CD14-positive monocyte (primary cell): ENCODE measurements around the gene PDCD11. TPM values are rescaled to one million over a fixed set of nuclear protein-coding genes. Genes with fewer than 3 reads are reported as not detected.
A peak's percentile ranks its signal among the peaks of the same experiment; 100 is the strongest.

Experiments used
- DNase-seq, 3 donors: peaks; one replicate each; pipeline ENCODE4 v3.0.0-alpha.2; 2011 to 2022
- H2AFZ ChIP-seq: 2 replicates; pipeline ENCODE4 v1.6.0; 2012; ENCODE audit warnings: mild to moderate bottlenecking, low read depth, low read length, inconsistent platforms; ENCODE audit not compliant: insufficient read depth, poor library complexity, severe bottlenecking
- H3K27ac ChIP-seq, 2 donors: 1 replicate in 1 of 2; 2 replicates in 1 of 2; pipeline ENCODE4 v1.5.1; 2012 to 2013; ENCODE audit warnings: low read length in 2 of 2, control low read depth in 1 of 2, inconsistent platforms in 1 of 2, low read depth in 1 of 2, mild to moderate bottlenecking in 1 of 2
- H3K27me3 ChIP-seq, 2 donors: one replicate each; pipeline versions ENCODE4 v1.6.0 to v1.6.1; 2011 to 2013; ENCODE audit warnings: low read length in 2 of 2; ENCODE audit not compliant: control insufficient read depth in 2 of 2, insufficient read depth in 2 of 2
- H3K36me3 ChIP-seq, 2 donors: replicated peaks in 1 of 2; 1 replicate in 1 of 2; 2 replicates in 1 of 2; pipeline versions ENCODE4 v1.5.1 to v1.6.1; 2012 to 2013; ENCODE audit warnings: low read length in 2 of 2, control low read depth in 1 of 2, inconsistent platforms in 1 of 2, mild to moderate bottlenecking in 1 of 2; ENCODE audit not compliant: insufficient read depth in 2 of 2, control insufficient read depth in 1 of 2
- H3K4me1 ChIP-seq, 2 donors: 1 replicate in 1 of 2; 2 replicates in 1 of 2; pipeline versions ENCODE4 v1.5.1 to v1.6.1; 2012 to 2013; ENCODE audit warnings: low read length in 2 of 2, control low read depth in 1 of 2, inconsistent platforms in 1 of 2, mild to moderate bottlenecking in 1 of 2, moderate library complexity in 1 of 2; ENCODE audit not compliant: insufficient read depth in 2 of 2, control insufficient read depth in 1 of 2
- H3K4me2 ChIP-seq: replicated peaks from 2 replicates; pipeline ENCODE3; 2012; ENCODE audit warnings: low read length, moderate library complexity, mild to moderate bottlenecking; ENCODE audit not compliant: poor library complexity, severe bottlenecking; ENCODE audit errors: extremely low read depth
- H3K4me3 ChIP-seq, 3 experiments: fragments of 200-600 bp in 1 of 3; sonication (generic) in 1 of 3; replicated peaks in 1 of 3; 1 replicate in 2 of 3; 2 replicates in 1 of 3; pipeline ENCODE4 v1.5.1; 2011 to 2013; ENCODE audit warnings: low read length in 3 of 3, mild to moderate bottlenecking in 3 of 3, control low read depth in 2 of 3, low read depth in 2 of 3, inconsistent platforms in 1 of 3, moderate library complexity in 1 of 3
- H3K79me2 ChIP-seq: 2 replicates; pipeline ENCODE4 v1.6.0; 2012; ENCODE audit warnings: mild to moderate bottlenecking, control low read depth, inconsistent platforms, low read length, moderate library complexity; ENCODE audit not compliant: insufficient read depth
- H3K9ac ChIP-seq: 2 replicates; pipeline ENCODE4 v1.6.0; 2017; ENCODE audit warnings: low read length, mild to moderate bottlenecking; ENCODE audit not compliant: insufficient read depth, poor library complexity, severe bottlenecking
- H3K9me3 ChIP-seq, 2 donors: replicated peaks in 1 of 2; 1 replicate in 1 of 2; 2 replicates in 1 of 2; pipeline versions ENCODE4 v1.5.1 to v1.6.1; 2012 to 2013; ENCODE audit warnings: low read length in 2 of 2, control low read depth in 1 of 2; ENCODE audit not compliant: control insufficient read depth in 1 of 2, insufficient read depth in 1 of 2
- H4K20me1 ChIP-seq: 2 replicates; pipeline ENCODE4 v1.6.0; 2012; ENCODE audit warnings: mild to moderate bottlenecking, low read length, control low read depth, moderate library complexity; ENCODE audit not compliant: insufficient read depth
- H3K27ac Mint-ChIP-seq, 7 donors: one replicate each; pipeline ENCODE4 v1.8.0; 2020; ENCODE audit warnings: mild to moderate bottlenecking in 7 of 7, mixed read lengths in 7 of 7, moderate library complexity in 6 of 7, inconsistent platforms in 2 of 7
- H3K27me3 Mint-ChIP-seq, 3 donors: one replicate each; pipeline ENCODE4 v1.8.0; 2021 to 2022; ENCODE audit warnings: low read depth in 3 of 3, mild to moderate bottlenecking in 3 of 3, mixed read lengths in 3 of 3, moderate library complexity in 3 of 3, inconsistent platforms in 1 of 3
- H3K36me3 Mint-ChIP-seq, 2 donors: one replicate each; pipeline ENCODE4 v1.8.0; 2020; ENCODE audit warnings: mixed read lengths in 2 of 2, inconsistent platforms in 1 of 2, mild to moderate bottlenecking in 1 of 2
- H3K4me1 Mint-ChIP-seq: one replicate; pipeline ENCODE4 v1.8.0; 2020; ENCODE audit warnings: mild to moderate bottlenecking, mixed read lengths
- H3K4me3 Mint-ChIP-seq, 2 donors: one replicate each; pipeline ENCODE4 v1.8.0; 2020; ENCODE audit warnings: mild to moderate bottlenecking in 2 of 2, mixed read lengths in 2 of 2, moderate library complexity in 1 of 2
- H3K9me3 Mint-ChIP-seq, 7 donors: one replicate each; pipeline ENCODE4 v1.8.0; 2020 to 2022; ENCODE audit warnings: mixed read lengths in 7 of 7, mild to moderate bottlenecking in 6 of 7, moderate library complexity in 6 of 7, inconsistent platforms in 2 of 7
- CTCF ChIP-seq: fragments of 200-600 bp; IDR thresholded peaks from one replicate; pipeline ENCODE4 v1.8.0; 2022; ENCODE audit warnings: antibody characterized with exemption, mild to moderate bottlenecking
- WGBS: methylation state at CpG from one replicate; pipeline ENCODE4 v1.1.5; 2013; ENCODE audit warnings: missing lambda C conversion rate; ENCODE audit not compliant: insufficient coverage; 5-methylcytosine and 5-hydroxymethylcytosine counted together
- intact Hi-C, 2 donors: fragments of 100-400 bp; cut with micrococcal nuclease; formaldehyde crosslinking; loops; one replicate each; pipeline versions ENCODE4 v1.15.0 to v1.15.1; 2023
- polyA plus RNA-seq, 3 donors: library from polyadenylated mRNA; depleted of rRNA in 1 of 3; unstranded in 2 of 3; stranded (reverse) in 1 of 3; fragments of 300-500 nt in 2 of 3; fragments of >200 nt in 1 of 3; fragmentation: Illumina TruSeq in 2 of 3; gene quantifications; 1 replicate in 2 of 3; 2 replicates in 1 of 3; pipeline ENCODE4 v1.2.3, GENCODE V29; 2012 to 2021

Gene PDCD11
- polyA plus RNA-seq, 3 donors: 2.9 to 9.7 (median 3.3) TPM

GRCh38 chr10:103451091-103451813 is 54.8 kb downstream of the PDCD11 start:
- no peak for TF ChIP-seq CTCF
- H3K27me3 ChIP-seq: no peaks in the 10 kb centered on the region
- peak overlapping the region; percentile 95 for H2AFZ ChIP-seq
- Mint-ChIP-seq H3K4me3 (peak overlapping the region; percentile 93 to 98), H3K9me3 (no peaks in the 10 kb centered on the region), H3K27ac (peak overlapping the region in 6 of 7 donors; percentile 53 to 93 (median 86)), H3K36me3 (peaks cover 39 to 47% of the 10 kb centered on the region in 2 donors), H3K27me3 (peaks cover 1 to 7% (median 6%) of the 10 kb centered on the region in 3 donors), H3K4me1 (peaks cover 67% of the 10 kb centered on the region)
- H3K9ac ChIP-seq: peak overlapping the region; percentile 72
- peaks cover 57% of the 10 kb centered on the region for H3K79me2 ChIP-seq
- H3K36me3 ChIP-seq: peaks cover 38 to 46% of the 10 kb centered on the region in 2 donors
- peak overlapping the region; percentile 93 for H3K4me2 ChIP-seq
- 0% methylated on average over 9 of the region's 14 CpGs for WGBS
- H3K9me3 ChIP-seq: no peaks in the 10 kb centered on the region
- peaks cover 46% of the 10 kb centered on the region for H4K20me1 ChIP-seq
- DNase-seq: peak in 2 of 3 donors; percentile 30 to 35
- intact Hi-C loops: loop anchor here in 1 of 2 donors (5.0 kb wide), 1 partner anchor 36 kb away; no protein-coding TSS in a partner anchor
- peaks cover 43 to 67% of the 10 kb centered on the region in 2 donors for H3K4me1 ChIP-seq
- H3K4me3 ChIP-seq: peak overlapping the region; percentile 73 to 96 (median 94)
- peak overlapping the region; percentile 48 to 77 for H3K27ac ChIP-seq

GRCh38 chr10:103451831-103452505 is 55.5 kb downstream of the PDCD11 start, which contains the start of gene CALHM2:
TSS of gene CALHM2 (minus strand) at chr10:103452370. CDS start at chr10:103449941, 2,429 bp downstream.
- peaks cover 39% of the 10 kb centered on the region for H4K20me1 ChIP-seq
- H3K4me2 ChIP-seq: peak within 1 kb of the TSS; percentile 93
- peak within 1 kb of the TSS; percentile 72 for H3K9ac ChIP-seq
- H3K4me1 Mint-ChIP-seq: peaks cover 62% of the 10 kb centered on the region
- H3K27ac ChIP-seq: peak within 1 kb of the TSS; percentile 48 to 77
- 0% methylated on average over 16 of the region's 32 CpGs for WGBS
- peaks cover 34 to 41% of the 10 kb centered on the region in 2 donors for H3K36me3 Mint-ChIP-seq
- no peaks in the 10 kb centered on the region for H3K9me3 ChIP-seq
- no peaks in the 10 kb centered on the region for H3K27me3 ChIP-seq
- H3K4me1 ChIP-seq: peaks cover 43 to 64% of the 10 kb centered on the region in 2 donors
- H3K9me3 Mint-ChIP-seq: no peaks in the 10 kb centered on the region
- H3K79me2 ChIP-seq: peaks cover 50% of the 10 kb centered on the region
- intact Hi-C loops: loop anchor here in 1 of 2 donors (5.0 kb wide), 1 partner anchor 35 kb away; no protein-coding TSS in a partner anchor
- peaks cover 30 to 39% of the 10 kb centered on the region in 2 donors for H3K36me3 ChIP-seq
- peak within 1 kb of the TSS; percentile 73 to 96 (median 94) for H3K4me3 ChIP-seq
- TF ChIP-seq CTCF: no peak
- peak within 1 kb of the TSS; percentile 95 for H2AFZ ChIP-seq
- H3K4me3 Mint-ChIP-seq: peak within 1 kb of the TSS; percentile 93 to 98
- DNase-seq: peak; percentile 51 to 52 (median 51)
- peaks cover 1 to 7% (median 6%) of the 10 kb centered on the region in 3 donors for H3K27me3 Mint-ChIP-seq
- H3K27ac Mint-ChIP-seq: peak within 1 kb of the TSS; percentile 53 to 93 (median 85)
